NB4 (cell line): ENCODE results near the gene CCDC33.

Source experiments
- DNase-seq: peaks from one replicate; pipeline ENCODE4 v3.0.0; 2010; ENCODE audit warnings: low read depth
- H3K4me3 ChIP-seq: one replicate; pipeline ENCODE4 v1.5.1; 2011; ENCODE audit warnings: mild to moderate bottlenecking, low read depth, low read length, moderate library complexity
- CTCF ChIP-seq: IDR thresholded peaks from one replicate; pipeline ENCODE4 v1.5.1; 2012; ENCODE audit warnings: low read depth, low read length
- MAX ChIP-seq: IDR thresholded peaks from 2 replicates; pipeline ENCODE4 v1.6.1; 2011; ENCODE audit warnings: low read depth, low read length
- MYC ChIP-seq: IDR thresholded peaks from 2 replicates; pipeline ENCODE4 v1.6.1; 2011; ENCODE audit warnings: low read depth, low read length
- POLR2A ChIP-seq: IDR thresholded peaks from 2 replicates; pipeline ENCODE4 v1.6.1; 2011; ENCODE audit warnings: mild to moderate bottlenecking; ENCODE audit not compliant: insufficient read length; ENCODE audit errors: extremely low read depth

CCDC33 gene

GRCh38 chr15:74207652-74208440 is 28.3 kb upstream of the CCDC33 start:
- TF ChIP-seq MAX = no peak
- TF ChIP-seq CTCF = no peak
- no peak for TF ChIP-seq POLR2A
- TF ChIP-seq MYC = no peak
- H3K4me3 ChIP-seq = no peak overlapping the region
- no peak for DNase-seq

GRCh38 chr15:74208496-74208895 is 27.6 kb upstream of the CCDC33 start:
- TF ChIP-seq CTCF (no peak), POLR2A (no peak), MAX (no peak), MYC (no peak)
- no peak for DNase-seq
- no peak overlapping the region for H3K4me3 ChIP-seq

- H3K4me3 ChIP-seq = no peak overlapping the region
- no peak for TF ChIP-seq MYC
- no peak for TF ChIP-seq MAX
- no peak for TF ChIP-seq POLR2A
- no peak for TF ChIP-seq CTCF
- DNase-seq = no peak
Observed at GRCh38 chr15:74208901-74209559, 27.1 kb upstream of the CCDC33 start.

GRCh38 chr15:74209560-74209958 is 26.6 kb upstream of the CCDC33 start:
- no peak for TF ChIP-seq MYC
- no peak for TF ChIP-seq POLR2A
- TF ChIP-seq MAX = no peak
- TF ChIP-seq CTCF = no peak
- DNase-seq = no peak
- H3K4me3 ChIP-seq = no peak overlapping the region

- no peak for TF ChIP-seq MAX
- no peak for TF ChIP-seq CTCF
- TF ChIP-seq MYC = no peak
- TF ChIP-seq POLR2A = no peak
- no peak overlapping the region for H3K4me3 ChIP-seq
- DNase-seq = no peak
Observed at GRCh38 chr15:74209997-74210671, 26.0 kb upstream of the CCDC33 start.
